MM.1S (cell line): Measurements from ENCODE around the gene PTPDC1.

ENCODE experiments used
- DNase-seq: peaks from one replicate; pipeline ENCODE4 v3.0.0-alpha.2; 2015
- H2AFZ ChIP-seq: fragments of 300-600 bp; sonication (generic); 2 replicates; pipeline ENCODE4 v1.6.0; 2016; ENCODE audit warnings: antibody characterized with exemption, low read length
- H3F3A ChIP-seq: fragments of 300-600 bp; sonication (generic); 2 replicates; pipeline ENCODE4 v1.6.1; 2016; ENCODE audit warnings: mild to moderate bottlenecking, antibody characterized with exemption, low read length, moderate library complexity, mixed read lengths; ENCODE audit not compliant: insufficient read depth
- H3K27ac ChIP-seq: fragments of 300-600 bp; sonication (generic); 2 replicates; pipeline ENCODE4 v1.5.1; 2016; ENCODE audit warnings: mild to moderate bottlenecking, low read length
- H3K27me3 ChIP-seq: fragments of 300-600 bp; sonication (generic); replicated peaks from 2 replicates; pipeline ENCODE4 v1.6.0; 2016; ENCODE audit warnings: low read length; ENCODE audit not compliant: insufficient read depth
- H3K36me3 ChIP-seq: fragments of 300-600 bp; sonication (generic); replicated peaks from 2 replicates; pipeline ENCODE4 v1.6.1; 2016; ENCODE audit warnings: mild to moderate bottlenecking, low read length, mixed read lengths; ENCODE audit not compliant: insufficient read depth
- H3K4me1 ChIP-seq: fragments of 300-600 bp; sonication (generic); 2 replicates; pipeline ENCODE4 v1.6.1; 2016; ENCODE audit warnings: low read length, mixed read lengths
- H3K4me2 ChIP-seq: fragments of 300-600 bp; sonication (generic); 2 replicates; pipeline ENCODE4 v1.6.0; 2016; ENCODE audit warnings: low read depth, low read length
- H3K4me3 ChIP-seq: fragments of 300-600 bp; sonication (generic); 2 replicates; pipeline ENCODE4 v1.5.1; 2016; ENCODE audit warnings: low read length, mixed read lengths
- H3K79me2 ChIP-seq: fragments of 300-600 bp; sonication (generic); 2 replicates; pipeline ENCODE4 v1.6.1; 2016; ENCODE audit warnings: mixed run types, low read length, mixed read lengths
- H3K9ac ChIP-seq: fragments of 300-600 bp; sonication (generic); 2 replicates; pipeline ENCODE4 v1.6.1; 2016; ENCODE audit warnings: low read length, mixed read lengths
- H3K9me2 ChIP-seq: fragments of 300-600 bp; sonication (generic); replicated peaks from 2 replicates; pipeline ENCODE4 v1.6.1; 2016; ENCODE audit warnings: mild to moderate bottlenecking, low read length, mixed read lengths; ENCODE audit not compliant: insufficient read depth
- H3K9me3 ChIP-seq: fragments of 300-600 bp; sonication (generic); replicated peaks from 2 replicates; pipeline ENCODE4 v1.6.1; 2016; ENCODE audit warnings: mild to moderate bottlenecking, low read length, mixed read lengths; ENCODE audit not compliant: insufficient read depth
- H4K20me1 ChIP-seq: fragments of 300-600 bp; sonication (generic); 2 replicates; pipeline ENCODE4 v1.6.1; 2016; ENCODE audit warnings: mild to moderate bottlenecking, low read length, moderate library complexity, mixed read lengths; ENCODE audit not compliant: insufficient read depth
- CTCF ChIP-seq: fragments of 300-600 bp; sonication (generic); IDR thresholded peaks from 2 replicates; pipeline ENCODE4 v1.5.1; 2016; ENCODE audit warnings: antibody characterized with exemption, low read length, mixed read lengths
- EZH2 ChIP-seq: fragments of 300-600 bp; sonication (generic); optimal IDR thresholded peaks from 2 replicates; pipeline ENCODE3; 2017; ENCODE audit warnings: low read depth, mild to moderate bottlenecking, antibody characterized with exemption, low read length, mixed read lengths
- EZH2phosphoT487 ChIP-seq: fragments of 300-600 bp; sonication (generic); IDR thresholded peaks from 2 replicates; pipeline ENCODE4 v1.6.1; 2018; ENCODE audit warnings: antibody characterized with exemption, low read length

PTPDC1 gene

GRCh38 chr9:94042516-94043360 is 41.5 kb upstream of the PTPDC1 start:
- H3K4me2 ChIP-seq, result no peak overlapping the region
- H3K27ac ChIP-seq, result no peak overlapping the region
- H3K9me3 ChIP-seq, result no peaks in the 10 kb centered on the region
- H3K79me2 ChIP-seq, result no peaks in the 10 kb centered on the region
- no peak for TF ChIP-seq CTCF
- no peak for TF ChIP-seq EZH2
- TF ChIP-seq EZH2phosphoT487, result no peak
- no peaks in the 10 kb centered on the region for H3K9me2 ChIP-seq
- H3K9ac ChIP-seq, result no peak overlapping the region
- H2AFZ ChIP-seq, result no peak overlapping the region
- H3K27me3 ChIP-seq, result no peaks in the 10 kb centered on the region
- no peaks in the 10 kb centered on the region for H4K20me1 ChIP-seq
- H3K4me3 ChIP-seq, result no peak overlapping the region
- no peaks in the 10 kb centered on the region for H3K4me1 ChIP-seq
- DNase-seq, result no peak
- no peaks in the 10 kb centered on the region for H3K36me3 ChIP-seq
- H3F3A ChIP-seq, result no peaks in the 10 kb centered on the region

GRCh38 chr9:94054716-94055115 is 29.5 kb upstream of the PTPDC1 start:
- Histone ChIP-seq H3K9ac (no peak overlapping the region), H3K36me3 (no peaks in the 10 kb centered on the region), H3K9me2 (no peaks in the 10 kb centered on the region), H3K27ac (no peak overlapping the region), H3K4me2 (no peak overlapping the region), H3K4me3 (no peak overlapping the region), H3K4me1 (no peaks in the 10 kb centered on the region), H3F3A (no peaks in the 10 kb centered on the region), H4K20me1 (no peaks in the 10 kb centered on the region), H3K27me3 (no peaks in the 10 kb centered on the region), H3K79me2 (no peaks in the 10 kb centered on the region), H3K9me3 (no peaks in the 10 kb centered on the region), H2AFZ (no peak overlapping the region)
- DNase-seq, result no peak
- TF ChIP-seq EZH2 (no peak), EZH2phosphoT487 (no peak), CTCF (no peak)

- H3K9ac ChIP-seq, result no peak overlapping the region
- H3K4me3 ChIP-seq, result no peak overlapping the region
- no peaks in the 10 kb centered on the region for H3F3A ChIP-seq
- H3K4me1 ChIP-seq, result no peaks in the 10 kb centered on the region
- no peaks in the 10 kb centered on the region for H4K20me1 ChIP-seq
- H3K27ac ChIP-seq, result no peak overlapping the region
- DNase-seq, result no peak
- H3K27me3 ChIP-seq, result no peaks in the 10 kb centered on the region
- H3K36me3 ChIP-seq, result no peaks in the 10 kb centered on the region
- TF ChIP-seq EZH2 (no peak), CTCF (no peak), EZH2phosphoT487 (no peak)
- H3K9me2 ChIP-seq, result no peaks in the 10 kb centered on the region
- H3K79me2 ChIP-seq, result no peaks in the 10 kb centered on the region
- H3K4me2 ChIP-seq, result no peak overlapping the region
- no peaks in the 10 kb centered on the region for H3K9me3 ChIP-seq
- no peak overlapping the region for H2AFZ ChIP-seq
Measured at GRCh38 chr9:94056442-94056974, 27.8 kb upstream of the PTPDC1 start.
